Fibroblast of lung (primary cell): ENCODE results near the gene SSB. TPM values are rescaled to one million over a fixed set of nuclear protein-coding genes. Genes with fewer than 3 reads are reported as not detected.

Experiments
- DNase-seq, 2 donors: peaks; one replicate each; pipeline versions ENCODE4 v3.0.0 to v3.0.0-alpha.2; 2010; ENCODE audit warnings: low read depth in 2 of 2
- H2AFZ ChIP-seq: 2 replicates; pipeline ENCODE4 v1.5.1; 2012; ENCODE audit warnings: low read length, control low read depth, inconsistent platforms
- H3K27ac ChIP-seq: 2 replicates; pipeline ENCODE4 v1.5.1; 2011; ENCODE audit warnings: low read length, control low read depth; ENCODE audit not compliant: insufficient read depth
- H3K27me3 ChIP-seq: 2 replicates; pipeline ENCODE4 v1.5.1; 2011; ENCODE audit warnings: mild to moderate bottlenecking, low read length; ENCODE audit not compliant: control insufficient read depth, insufficient read depth
- H3K36me3 ChIP-seq: 2 replicates; pipeline ENCODE4 v1.5.1; 2011; ENCODE audit warnings: low read length; ENCODE audit not compliant: control insufficient read depth, insufficient read depth
- H3K4me1 ChIP-seq: 2 replicates; pipeline ENCODE4 v1.5.1; 2011; ENCODE audit warnings: low read length; ENCODE audit not compliant: control insufficient read depth, insufficient read depth; ENCODE audit errors: extremely low read depth
- H3K4me2 ChIP-seq: 2 replicates; pipeline ENCODE4 v1.5.1; 2011; ENCODE audit warnings: low read length, control low read depth; ENCODE audit not compliant: insufficient read depth; ENCODE audit errors: extremely low read depth
- H3K4me3 ChIP-seq, 4 experiments: fragments of 200-600 bp in 1 of 4; sonication (generic) in 1 of 4; replicated peaks in 1 of 4; 2 replicates each; pipeline ENCODE4 v1.5.1; 2011 to 2016; ENCODE audit warnings: low read length in 4 of 4, low read depth in 3 of 4, mild to moderate bottlenecking in 3 of 4, control low read depth in 2 of 4, inconsistent platforms in 1 of 4, mixed read lengths in 1 of 4; ENCODE audit not compliant: insufficient read depth in 1 of 4; ENCODE audit errors: control extremely low read depth in 1 of 4
- H3K79me2 ChIP-seq: 2 replicates; pipeline ENCODE4 v1.5.1; 2012; ENCODE audit warnings: mild to moderate bottlenecking, low read length, inconsistent platforms; ENCODE audit not compliant: control insufficient read depth, insufficient read depth
- H3K9ac ChIP-seq: 2 replicates; pipeline ENCODE4 v1.5.1; 2011; ENCODE audit warnings: mild to moderate bottlenecking, low read length, control low read depth; ENCODE audit not compliant: insufficient read depth
- H3K9me3 ChIP-seq: 2 replicates; pipeline ENCODE4 v1.5.1; 2012; ENCODE audit warnings: low read depth, low read length; ENCODE audit not compliant: control insufficient read depth, insufficient read depth
- H4K20me1 ChIP-seq: 2 replicates; pipeline ENCODE4 v1.5.1; 2011; ENCODE audit warnings: low read length; ENCODE audit not compliant: control insufficient read depth, insufficient read depth; ENCODE audit errors: extremely low read depth
- EZH2 ChIP-seq: IDR thresholded peaks from 2 replicates; pipeline ENCODE4 v1.5.1; 2012; ENCODE audit warnings: low read length, control low read depth, mild to moderate bottlenecking; ENCODE audit errors: missing control alignments
- polyA plus RNA-seq, 2 donors: library from polyadenylated mRNA; depleted of rRNA in 1 of 2; stranded (reverse) in 1 of 2; unstranded in 1 of 2; fragments of >200 nt; gene quantifications; 2 replicates each; pipeline ENCODE4 v1.2.1, GENCODE V29; 2011 to 2012; ENCODE audit warnings: missing spikeins in 1 of 2
- total RNA-seq: library from RNA; depleted of rRNA; stranded (reverse); fragments of >200 nt; gene quantifications from 2 replicates; pipeline ENCODE4 v1.2.1, GENCODE V29; 2014
- TF ChIP-seq, protein P1 (sequence below), 2 donors: IDR thresholded peaks in 1 of 2; conservative IDR thresholded peaks in 1 of 2; 1 replicate in 1 of 2; 2 replicates in 1 of 2; pipeline ENCODE4 v1.5.1; 2011 to 2012; ENCODE audit warnings: low read length in 2 of 2, control low read depth in 1 of 2, inconsistent platforms in 1 of 2, low read depth in 1 of 2, mild to moderate bottlenecking in 1 of 2

Gene SSB
- total and polyA plus RNA-seq, 2 donors (not counting 1 experiment from before 2014, with no cell fraction given): 83.6 to 138 TPM

DNA sequence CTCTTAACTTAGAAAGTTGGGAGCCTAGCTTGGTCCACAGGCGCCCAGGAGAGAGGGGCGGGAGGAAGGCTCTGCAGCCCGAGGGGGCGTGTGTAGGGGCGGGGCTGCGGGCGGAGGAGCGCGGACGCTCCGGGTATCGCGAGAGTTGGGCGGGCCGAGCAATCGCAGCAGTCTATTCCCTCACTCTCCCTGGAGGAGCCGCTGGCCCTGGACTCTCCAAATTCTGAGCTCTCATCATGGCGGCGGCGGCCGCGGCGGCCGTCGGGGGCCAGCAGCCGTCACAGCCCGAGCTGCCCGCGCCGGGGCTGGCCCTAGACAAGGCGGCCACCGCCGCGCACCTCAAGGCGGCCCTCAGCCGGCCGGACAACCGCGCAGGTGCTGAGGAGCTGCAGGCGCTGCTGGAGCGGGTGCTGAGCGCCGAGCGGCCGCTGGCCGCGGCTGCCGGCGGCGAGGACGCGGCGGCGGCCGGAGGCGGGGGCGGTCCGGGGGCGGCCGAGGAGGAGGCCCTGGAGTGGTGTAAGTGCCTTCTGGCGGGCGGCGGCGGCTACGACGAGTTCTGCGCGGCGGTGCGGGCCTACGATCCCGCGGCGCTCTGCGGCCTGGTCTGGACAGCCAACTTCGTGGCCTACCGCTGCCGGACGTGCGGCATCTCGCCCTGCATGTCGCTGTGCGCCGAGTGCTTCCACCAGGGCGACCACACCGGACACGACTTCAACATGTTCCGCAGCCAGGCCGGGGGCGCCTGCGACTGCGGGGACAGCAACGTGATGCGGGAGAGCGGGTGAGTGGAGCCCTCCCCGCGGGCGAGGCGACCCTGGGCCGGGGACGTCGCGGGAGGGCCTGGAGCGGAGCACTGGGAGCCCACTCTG is 28.8 kb downstream of the SSB start, which contains the start of gene UBR3:
Gene UBR3, plus strand, starts transcription at position 183 of the 869 bp plus-strand sequence. Its CDS starts 54 bp downstream, at position 237.
- Histone ChIP-seq H3K4me3 (peak within 1 kb of the TSS; percentile 48 to 89 (median 84)), H3K36me3 (no peaks in the 10 kb centered on the region), H2AFZ (peak within 1 kb of the TSS; percentile 85), H3K79me2 (peaks cover 56% of the 10 kb centered on the region), H3K4me1 (no peaks in the 10 kb centered on the region), H4K20me1 (no peaks in the 10 kb centered on the region), H3K4me2 (peak within 1 kb of the TSS; percentile 98), H3K9me3 (no peaks in the 10 kb centered on the region), H3K27me3 (no peaks in the 10 kb centered on the region), H3K27ac (peak within 1 kb of the TSS; percentile 73), H3K9ac (peak within 1 kb of the TSS; percentile 82)
- no peak for TF ChIP-seq EZH2
- TF ChIP-seq, protein P1, sequence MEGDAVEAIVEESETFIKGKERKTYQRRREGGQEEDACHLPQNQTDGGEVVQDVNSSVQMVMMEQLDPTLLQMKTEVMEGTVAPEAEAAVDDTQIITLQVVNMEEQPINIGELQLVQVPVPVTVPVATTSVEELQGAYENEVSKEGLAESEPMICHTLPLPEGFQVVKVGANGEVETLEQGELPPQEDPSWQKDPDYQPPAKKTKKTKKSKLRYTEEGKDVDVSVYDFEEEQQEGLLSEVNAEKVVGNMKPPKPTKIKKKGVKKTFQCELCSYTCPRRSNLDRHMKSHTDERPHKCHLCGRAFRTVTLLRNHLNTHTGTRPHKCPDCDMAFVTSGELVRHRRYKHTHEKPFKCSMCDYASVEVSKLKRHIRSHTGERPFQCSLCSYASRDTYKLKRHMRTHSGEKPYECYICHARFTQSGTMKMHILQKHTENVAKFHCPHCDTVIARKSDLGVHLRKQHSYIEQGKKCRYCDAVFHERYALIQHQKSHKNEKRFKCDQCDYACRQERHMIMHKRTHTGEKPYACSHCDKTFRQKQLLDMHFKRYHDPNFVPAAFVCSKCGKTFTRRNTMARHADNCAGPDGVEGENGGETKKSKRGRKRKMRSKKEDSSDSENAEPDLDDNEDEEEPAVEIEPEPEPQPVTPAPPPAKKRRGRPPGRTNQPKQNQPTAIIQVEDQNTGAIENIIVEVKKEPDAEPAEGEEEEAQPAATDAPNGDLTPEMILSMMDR (conservative IDR thresholded peaks at IDR 0.05 in 1 of 2, IDR thresholded peaks at IDR 0.05 in 1 of 2; ENCODE audit: low read depth in 1 of 2, low read length in 2 of 2): peak; percentile 4 to 18
- peak; percentile 89 to 93 for DNase-seq

GRCh38 chr2:169828141-169828811 is 29.6 kb downstream of the SSB start:
- Histone ChIP-seq H3K4me2 (peak overlapping the region; percentile 98), H3K4me3 (peak overlapping the region; percentile 48 to 89 (median 84)), H3K9me3 (no peaks in the 10 kb centered on the region), H3K27ac (peak overlapping the region; percentile 73), H4K20me1 (no peaks in the 10 kb centered on the region), H3K79me2 (peaks cover 59% of the 10 kb centered on the region), H3K36me3 (no peaks in the 10 kb centered on the region), H2AFZ (no peak overlapping the region), H3K4me1 (no peaks in the 10 kb centered on the region), H3K9ac (peak overlapping the region; percentile 82), H3K27me3 (no peaks in the 10 kb centered on the region)
- peak; percentile 37 to 65 for DNase-seq
- TF ChIP-seq, protein P1 (conservative IDR thresholded peaks at IDR 0.05 in 1 of 2, IDR thresholded peaks at IDR 0.05 in 1 of 2; ENCODE audit: low read depth in 1 of 2, low read length in 2 of 2): no peak
- no peak for TF ChIP-seq EZH2

DNA sequence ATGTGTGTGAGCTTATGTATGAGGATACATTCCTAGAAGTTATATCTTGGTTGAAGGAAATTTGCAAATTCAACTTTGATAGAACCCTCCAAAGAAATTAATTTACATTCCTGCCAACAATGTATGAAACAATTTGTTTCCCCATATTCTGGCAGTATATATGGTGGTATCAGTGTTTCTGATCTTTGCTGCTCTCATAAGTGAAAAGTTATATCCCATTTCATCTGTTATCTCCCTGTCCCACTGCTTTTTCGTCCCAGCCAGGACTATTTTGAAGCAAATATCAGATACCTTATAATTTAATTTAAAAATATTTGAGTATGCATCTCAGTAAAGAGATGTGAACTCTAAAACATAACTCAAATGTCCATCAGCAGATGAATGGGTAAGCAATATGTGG is 35.7 kb downstream of the SSB start:
- Histone ChIP-seq H3K79me2 (peaks cover 55% of the 10 kb centered on the region), H3K9me3 (no peaks in the 10 kb centered on the region)

More for the DNA sequence above, 35.7 kb downstream of the SSB start:
- TF ChIP-seq, protein P1 (conservative IDR thresholded peaks at IDR 0.05 in 1 of 2, IDR thresholded peaks at IDR 0.05 in 1 of 2; ENCODE audit: low read depth in 1 of 2, low read length in 2 of 2): no peak
- TF ChIP-seq EZH2: no peak
- no peak overlapping the region for H3K27ac ChIP-seq
- no peak for DNase-seq
- H3K4me3 ChIP-seq: no peak overlapping the region
- peaks cover 2% of the 10 kb centered on the region for H4K20me1 ChIP-seq
- no peak overlapping the region for H3K9ac ChIP-seq
- H3K27me3 ChIP-seq: no peaks in the 10 kb centered on the region
- H3K4me2 ChIP-seq: no peak overlapping the region
- H2AFZ ChIP-seq: no peak overlapping the region
- H3K36me3 ChIP-seq: no peaks in the 10 kb centered on the region
- H3K4me1 ChIP-seq: no peaks in the 10 kb centered on the region
